Measurements from ENCODE around the gene AFP. TPM values are rescaled to one million over a fixed set of nuclear protein-coding genes. Genes with fewer than 3 reads are reported as not detected.

AFP gene
- total and polyA plus RNA-seq, 2 of the 8 experiments (the other 6 are each of a cell fraction or from before 2014, with no cell fraction given) = 6.1 to 10.4 TPM

DNA sequence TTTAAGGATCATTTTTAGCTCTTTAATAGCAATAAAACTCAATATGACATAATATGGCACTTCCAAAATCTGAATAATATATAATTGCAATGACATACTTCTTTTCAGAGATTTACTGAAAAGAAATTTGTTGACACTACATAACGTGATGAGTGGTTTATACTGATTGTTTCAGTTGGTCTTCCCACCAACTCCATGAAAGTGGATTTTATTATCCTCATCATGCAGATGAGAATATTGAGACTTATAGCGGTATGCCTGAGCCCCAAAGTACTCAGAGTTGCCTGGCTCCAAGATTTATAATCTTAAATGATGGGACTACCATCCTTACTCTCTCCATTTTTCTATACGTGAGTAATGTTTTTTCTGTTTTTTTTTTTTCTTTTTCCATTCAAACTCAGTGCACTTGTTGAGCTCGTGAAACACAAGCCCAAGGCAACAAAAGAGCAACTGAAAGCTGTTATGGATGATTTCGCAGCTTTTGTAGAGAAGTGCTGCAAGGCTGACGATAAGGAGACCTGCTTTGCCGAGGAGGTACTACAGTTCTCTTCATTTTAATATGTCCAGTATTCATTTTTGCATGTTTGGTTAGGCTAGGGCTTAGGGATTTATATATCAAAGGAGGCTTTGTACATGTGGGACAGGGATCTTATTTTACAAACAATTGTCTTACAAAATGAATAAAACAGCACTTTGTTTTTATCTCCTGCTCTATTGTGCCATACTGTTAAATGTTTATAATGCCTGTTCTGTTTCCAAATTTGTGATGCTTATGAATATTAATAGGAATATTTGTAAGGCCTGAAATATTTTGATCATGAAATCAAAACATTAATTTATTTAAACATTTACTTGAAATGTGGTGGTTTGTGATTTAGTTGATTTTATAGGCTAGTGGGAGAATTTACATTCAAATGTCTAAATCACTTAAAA is 16.6 kb upstream of the AFP start:
- no peak overlapping the region for H3K14ac ChIP-seq (ENCODE audit: insufficient read length)
- CTCF ChIA-PET (ENCODE audit: partially characterized antibody) = interaction anchor here (0.6 to 2.6 kb wide), 9 partner anchors 11 to 402 kb away, joined by 3 to 11 read pairs (median 5); no protein-coding TSS in a partner anchor
- peaks cover 0 to 4% (median 0%) of the 10 kb centered on the region in 4 experiments; a peak in 3 of 7 replicates for H3K4me1 ChIP-seq (replicated peaks in 1 of 4; ENCODE audit: control insufficient read depth in 3 of 4, insufficient read depth in 4 of 4, low read length in 3 of 4)
- no peak overlapping the region for H3K4me2 ChIP-seq (ENCODE audit: insufficient read depth in 1 of 2, low read depth in 2 of 2, low read length in 2 of 2)
- no peak overlapping the region for H4K8ac ChIP-seq (ENCODE audit: extremely low read depth, insufficient read depth, low read length)
- H4K20me1 ChIP-seq (replicated peaks in 1 of 2; ENCODE audit: control insufficient read depth in 1 of 2, insufficient read depth in 2 of 2, low read length in 2 of 2) = no peaks in the 10 kb centered on the region
- H4K5ac ChIP-seq (ENCODE audit: insufficient read length, low read depth, low read length) = no peak overlapping the region
- POLR2A ChIA-PET (ENCODE audit: partially characterized antibody) = no interaction called here
- H3K4ac ChIP-seq (replicated peaks; ENCODE audit: insufficient read length, low read depth, low read length) = no peak overlapping the region
- no peaks in the 10 kb centered on the region for H3K36me3 ChIP-seq (ENCODE audit: control insufficient read depth in 2 of 4, insufficient read depth in 4 of 4, low read length in 3 of 4)
- no peak overlapping the region for H2BK12ac ChIP-seq (ENCODE audit: low read depth, low read length)
- FAIRE-seq (no peak), DNase-seq (ENCODE audit: low read depth in 1 of 2, low spot score in 2 of 2) (no peak)
- TF ChIP-seq KDM5A (IDR thresholded peaks at IDR 0.05; ENCODE audit: low read length) = no peak
- no peak for TF ChIP-seq SAP30 (IDR thresholded peaks at IDR 0.05; ENCODE audit: insufficient read depth, insufficient replicate concordance, low read length)
- no peak for TF ChIP-seq CHD2 (IDR thresholded peaks at IDR 0.05; ENCODE audit: low read length)
- no peak for TF ChIP-seq PHF8 (conservative IDR thresholded peaks at IDR 0.05; ENCODE audit: low read depth, low read length)
- no peak for TF ChIP-seq RNF2 (IDR thresholded peaks at IDR 0.05; ENCODE audit: borderline replicate concordance, low read depth, low read length, missing control alignments, poor library complexity, severe bottlenecking)
- no peak for TF ChIP-seq ZNF274 (IDR thresholded peaks at IDR 0.05; ENCODE audit: borderline replicate concordance, extremely low read depth, low read length)
- no peak for TF ChIP-seq TBP (IDR thresholded peaks at IDR 0.05; ENCODE audit: low read depth, low read length)
- no peak for TF ChIP-seq CTBP2 (IDR thresholded peaks at IDR 0.05; ENCODE audit: borderline replicate concordance, insufficient read depth, insufficient read length, low read length)
- TF ChIP-seq CHD1 (IDR thresholded peaks at IDR 0.05; ENCODE audit: low read depth, low read length) = no peak
- no peak for TF ChIP-seq RFX5 (IDR thresholded peaks at IDR 0.05; ENCODE audit: borderline replicate concordance, low read depth, low read length)
- no peak for TF ChIP-seq ASH2L (IDR thresholded peaks at IDR 0.05; ENCODE audit: low read length)
- no peak overlapping the region for H2AK5ac ChIP-seq (ENCODE audit: low read depth, low read length)
- no peak overlapping the region for H2BK20ac ChIP-seq (ENCODE audit: low read length)
- H2BK120ac ChIP-seq (replicated peaks; ENCODE audit: low read depth, low read length) = no peak overlapping the region
- H3K18ac ChIP-seq (ENCODE audit: extremely low read depth, low read length) = no peak overlapping the region
- H4K91ac ChIP-seq (replicated peaks; ENCODE audit: insufficient read length, low read length) = no peak overlapping the region
- H3K23me2 ChIP-seq (ENCODE audit: low read depth, low read length) = no peaks in the 10 kb centered on the region
- H3K56ac ChIP-seq (replicated peaks; ENCODE audit: insufficient read length, low read depth, low read length) = no peak overlapping the region
- no peak overlapping the region for H3K23ac ChIP-seq (ENCODE audit: insufficient read length)
- no peaks in the 10 kb centered on the region for H3K79me1 ChIP-seq (ENCODE audit: low read depth, low read length)
- 82% methylated on average over 7 of the region's 7 CpGs; no CpG with 5 or more reads in 1 of the 2 experiments for WGBS, 2 experiments (ENCODE audit: extremely low coverage in 1 of 2, insufficient coverage in 1 of 2, insufficient read length in 1 of 2, insufficient replicate concordance in 2 of 2, low coverage in 1 of 2, low lambda C conversion rate in 2 of 2, missing lambda C conversion rate in 1 of 2)
- no peak overlapping the region for H3K27ac ChIP-seq (ENCODE audit: low read depth, low read length)
- no peaks in the 10 kb centered on the region for H3K79me2 ChIP-seq (ENCODE audit: control insufficient read depth in 1 of 2, insufficient read depth in 2 of 2, low read length in 2 of 2)
- H3K27me3 ChIP-seq (replicated peaks in 1 of 4; ENCODE audit: control insufficient read depth in 3 of 4, extremely low read depth in 1 of 4, insufficient read depth in 3 of 4, low read length in 3 of 4) = no peaks in the 10 kb centered on the region
- H2BK15ac ChIP-seq (ENCODE audit: low read length) = no peak overlapping the region
- H3K4me3 ChIP-seq (ENCODE audit: extremely low read depth in 1 of 4, insufficient read depth in 2 of 4, low read depth in 3 of 4, low read length in 4 of 4) = no peak overlapping the region
- H2BK5ac ChIP-seq (ENCODE audit: low read depth, low read length) = no peak overlapping the region
- H3K9ac ChIP-seq (replicated peaks in 1 of 4; ENCODE audit: extremely low read depth in 1 of 4, low read depth in 3 of 4, low read length in 3 of 4) = no peak overlapping the region
- H3K9me3 ChIP-seq (ENCODE audit: insufficient read depth in 2 of 2, low read depth in 1 of 2, low read length in 1 of 2) = no peaks in the 10 kb centered on the region
- H2AFZ ChIP-seq (ENCODE audit: low read length) = no peak overlapping the region
